HG03571 (cell line): Measurements from ENCODE around the gene SRSF4.

ENCODE experiments used
- ATAC-seq: cut with Tn5 transposase; IDR thresholded peaks from one replicate; pipeline ENCODE4 v1.9.1; 2021; ENCODE audit not compliant: unreplicated experiment

The SRSF4 gene

DNA sequence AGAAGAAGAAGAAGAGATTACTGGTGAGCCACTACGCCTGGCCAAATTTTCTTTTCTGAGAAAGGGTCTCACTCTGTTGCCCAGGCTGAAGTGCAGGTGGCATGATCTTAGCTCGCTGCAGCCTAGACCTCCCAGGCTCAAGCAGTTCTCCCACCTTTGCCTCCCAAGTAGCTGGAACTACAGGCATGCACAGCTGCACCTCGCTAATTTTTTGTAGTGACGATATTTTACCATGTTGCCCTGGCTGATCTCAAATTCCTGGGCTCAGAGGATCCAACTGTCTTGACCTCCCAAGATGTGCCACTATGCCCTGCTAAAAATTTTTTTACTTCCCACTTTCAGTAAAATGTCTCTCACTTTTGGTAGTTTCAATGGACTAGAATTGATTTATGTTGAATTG lies 82.4 kb downstream of the SRSF4 start:
- ATAC-seq: no peak
